ENCODE data around the gene TEX29. TPM values are rescaled to one million over a fixed set of nuclear protein-coding genes. Genes with fewer than 3 reads are reported as not detected.
A peak's percentile ranks its signal among the peaks of the same experiment; 100 is the strongest.

The TEX29 gene
- total and polyA plus RNA-seq, 8 donors = 0.35 to 1.2 (median 0.58) TPM

- no peaks in the 10 kb centered on the region for H3K9me3 ChIP-seq
- H3K27me3 ChIP-seq = peaks cover 0 to 19% of the 10 kb centered on the region in 2 donors
- DNase-seq (no peak), ATAC-seq (no peak)
- H3K4me1 ChIP-seq = no peaks in the 10 kb centered on the region
- no peak overlapping the region for H3K27ac ChIP-seq
- no peak overlapping the region for H3K4me3 ChIP-seq
- intact Hi-C loops (cut with DNase I) = no loop called here
- TF ChIP-seq CTCF (IDR thresholded peaks at IDR 0.05) = no peak
- H3K36me3 ChIP-seq = no peaks in the 10 kb centered on the region
Measured at GRCh38 chr13:111388851-111389500, 68.5 kb downstream of the TEX29 start.

GRCh38 chr13:111389621-111390521 is 69.4 kb downstream of the TEX29 start:
- H3K36me3 ChIP-seq = no peaks in the 10 kb centered on the region
- H3K27me3 ChIP-seq = peaks cover 0 to 19% of the 10 kb centered on the region in 2 donors
- no peaks in the 10 kb centered on the region for H3K9me3 ChIP-seq
- H3K4me3 ChIP-seq = no peak overlapping the region
- H3K27ac ChIP-seq = no peak overlapping the region
- no peak for ATAC-seq
- no peaks in the 10 kb centered on the region for H3K4me1 ChIP-seq
- no peak for DNase-seq
- no peak for TF ChIP-seq CTCF (IDR thresholded peaks at IDR 0.05)
- intact Hi-C loops (cut with DNase I) = no loop called here

GRCh38 chr13:111390522-111391270 is 70.3 kb downstream of the TEX29 start:
- no peak for TF ChIP-seq CTCF (IDR thresholded peaks at IDR 0.05)
- H3K4me3 ChIP-seq = no peak overlapping the region
- H3K9me3 ChIP-seq = no peaks in the 10 kb centered on the region
- no peaks in the 10 kb centered on the region for H3K36me3 ChIP-seq
- peaks cover 0 to 15% of the 10 kb centered on the region in 2 donors for H3K27me3 ChIP-seq
- DNase-seq = no peak
- no peak for ATAC-seq
- H3K27ac ChIP-seq = no peak overlapping the region
- H3K4me1 ChIP-seq = no peaks in the 10 kb centered on the region
- intact Hi-C loops (cut with DNase I) = no loop called here

DNA sequence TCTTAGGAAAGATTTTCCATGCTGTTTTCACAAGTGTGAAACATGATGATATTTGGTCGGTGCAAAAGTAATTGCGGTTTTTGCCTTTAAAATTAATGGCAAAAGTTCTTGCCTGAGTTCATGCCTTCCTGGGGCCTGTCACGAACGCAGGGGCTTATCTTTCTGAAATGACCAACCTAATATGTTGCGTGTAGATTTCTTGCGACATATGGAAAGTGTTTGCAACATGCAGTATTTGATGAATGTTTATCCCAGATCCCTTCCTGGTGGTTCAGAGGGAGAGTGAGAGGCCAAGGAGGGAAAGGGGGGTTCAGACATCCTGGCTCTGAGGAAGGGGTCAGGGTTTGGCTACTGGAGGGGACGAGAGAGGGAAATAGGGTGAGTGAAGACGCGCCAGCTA is 72.0 kb downstream of the TEX29 start:
- H3K4me1 ChIP-seq = no peaks in the 10 kb centered on the region
- no peaks in the 10 kb centered on the region for H3K36me3 ChIP-seq
- H3K9me3 ChIP-seq = no peaks in the 10 kb centered on the region
- ATAC-seq = no peak
- H3K27me3 ChIP-seq = peaks cover 0 to 15% of the 10 kb centered on the region in 2 donors
- no peak overlapping the region for H3K27ac ChIP-seq
- peak in 2 of 4 donors; percentile 73 to 75 for DNase-seq
- TF ChIP-seq CTCF (IDR thresholded peaks at IDR 0.05) = no peak
- H3K4me3 ChIP-seq = no peak overlapping the region
- intact Hi-C loops (cut with DNase I) = no loop called here

Data from left lung (tissue), 10 donors.